ENCODE measurements around the gene GALNT15. TPM values are rescaled to one million over a fixed set of nuclear protein-coding genes. Genes with fewer than 3 reads are reported as not detected.

GALNT15 gene
- polyA plus RNA-seq, 1 donor, result 0.78 TPM

- Histone ChIP-seq H3K4me1 (ENCODE audit: control insufficient read depth, insufficient read depth, low read length) (no peaks in the 10 kb centered on the region), H3K4me3 (ENCODE audit: low read length) (no peak overlapping the region), H3K9me3 (ENCODE audit: control insufficient read depth, low read depth, low read length) (no peaks in the 10 kb centered on the region), H3K27ac (ENCODE audit: low read length) (no peak overlapping the region), H3K27me3 (ENCODE audit: control insufficient read depth, insufficient read depth, low read length) (no peaks in the 10 kb centered on the region), H3K36me3 (ENCODE audit: control insufficient read depth, insufficient read depth, low read length) (no peaks in the 10 kb centered on the region)
- 78% methylated on average over 4 of the region's 6 CpGs for WGBS (ENCODE audit: insufficient coverage, low lambda C conversion rate)
- no peak for DNase-seq
Measured at GRCh38 chr3:16240229-16241023, 65.9 kb downstream of the GALNT15 start.

- H3K4me3 ChIP-seq (ENCODE audit: low read length), result no peak overlapping the region
- no CpG with 5 or more reads among the region's 5 CpGs for WGBS (ENCODE audit: insufficient coverage, low lambda C conversion rate)
- no peaks in the 10 kb centered on the region for H3K9me3 ChIP-seq (ENCODE audit: control insufficient read depth, low read depth, low read length)
- H3K27ac ChIP-seq (ENCODE audit: low read length), result no peak overlapping the region
- DNase-seq, result no peak
- H3K27me3 ChIP-seq (ENCODE audit: control insufficient read depth, insufficient read depth, low read length), result no peaks in the 10 kb centered on the region
- no peaks in the 10 kb centered on the region for H3K4me1 ChIP-seq (ENCODE audit: control insufficient read depth, insufficient read depth, low read length)
- no peaks in the 10 kb centered on the region for H3K36me3 ChIP-seq (ENCODE audit: control insufficient read depth, insufficient read depth, low read length)
Measured at GRCh38 chr3:16241225-16241624, 66.7 kb downstream of the GALNT15 start.

GRCh38 chr3:16242177-16242576 lies 67.7 kb downstream of the GALNT15 start:
- 100% methylated on average over 3 of the region's 5 CpGs for WGBS (ENCODE audit: insufficient coverage, low lambda C conversion rate)
- H3K9me3 ChIP-seq (ENCODE audit: control insufficient read depth, low read depth, low read length), result no peaks in the 10 kb centered on the region
- DNase-seq, result no peak
- no peaks in the 10 kb centered on the region for H3K27me3 ChIP-seq (ENCODE audit: control insufficient read depth, insufficient read depth, low read length)
- H3K4me1 ChIP-seq (ENCODE audit: control insufficient read depth, insufficient read depth, low read length), result no peaks in the 10 kb centered on the region
- no peak overlapping the region for H3K4me3 ChIP-seq (ENCODE audit: low read length)
- H3K27ac ChIP-seq (ENCODE audit: low read length), result no peak overlapping the region
- no peaks in the 10 kb centered on the region for H3K36me3 ChIP-seq (ENCODE audit: control insufficient read depth, insufficient read depth, low read length)

- H3K9me3 ChIP-seq (ENCODE audit: control insufficient read depth, low read depth, low read length), result no peaks in the 10 kb centered on the region
- no peaks in the 10 kb centered on the region for H3K4me1 ChIP-seq (ENCODE audit: control insufficient read depth, insufficient read depth, low read length)
- H3K4me3 ChIP-seq (ENCODE audit: low read length), result no peak overlapping the region
- H3K27ac ChIP-seq (ENCODE audit: low read length), result no peak overlapping the region
- no peak for DNase-seq
- H3K36me3 ChIP-seq (ENCODE audit: control insufficient read depth, insufficient read depth, low read length), result no peaks in the 10 kb centered on the region
- no peaks in the 10 kb centered on the region for H3K27me3 ChIP-seq (ENCODE audit: control insufficient read depth, insufficient read depth, low read length)
- WGBS (ENCODE audit: insufficient coverage, low lambda C conversion rate), result 60% methylated on average over 1 of the region's 9 CpGs
Measured at GRCh38 chr3:16243706-16244490, 69.4 kb downstream of the GALNT15 start.

- H3K4me1 ChIP-seq (ENCODE audit: control insufficient read depth, insufficient read depth, low read length), result peaks cover 6% of the 10 kb centered on the region
- no peaks in the 10 kb centered on the region for H3K36me3 ChIP-seq (ENCODE audit: control insufficient read depth, insufficient read depth, low read length)
- DNase-seq, result no peak
- H3K27me3 ChIP-seq (ENCODE audit: control insufficient read depth, insufficient read depth, low read length), result no peaks in the 10 kb centered on the region
- WGBS (ENCODE audit: insufficient coverage, low lambda C conversion rate), result no CpG with 5 or more reads among the region's 3 CpGs
- H3K4me3 ChIP-seq (ENCODE audit: low read length), result no peak overlapping the region
- H3K9me3 ChIP-seq (ENCODE audit: control insufficient read depth, low read depth, low read length), result no peaks in the 10 kb centered on the region
- no peak overlapping the region for H3K27ac ChIP-seq (ENCODE audit: low read length)
Measured at GRCh38 chr3:16245609-16246008, 71.1 kb downstream of the GALNT15 start.

GRCh38 chr3:16247282-16248061 lies 73.0 kb downstream of the GALNT15 start:
- Histone ChIP-seq H3K4me1 (ENCODE audit: control insufficient read depth, insufficient read depth, low read length) (peaks cover 16% of the 10 kb centered on the region), H3K9me3 (ENCODE audit: control insufficient read depth, low read depth, low read length) (no peaks in the 10 kb centered on the region), H3K4me3 (ENCODE audit: low read length) (no peak overlapping the region), H3K27ac (ENCODE audit: low read length) (no peak overlapping the region), H3K27me3 (ENCODE audit: control insufficient read depth, insufficient read depth, low read length) (no peaks in the 10 kb centered on the region), H3K36me3 (ENCODE audit: control insufficient read depth, insufficient read depth, low read length) (no peaks in the 10 kb centered on the region)
- WGBS (ENCODE audit: insufficient coverage, low lambda C conversion rate), result 100% methylated on average over 1 of the region's 17 CpGs
- peak; percentile 66 to 67 for DNase-seq

GRCh38 chr3:16248556-16248955 lies 74.1 kb downstream of the GALNT15 start:
- Histone ChIP-seq H3K36me3 (ENCODE audit: control insufficient read depth, insufficient read depth, low read length) (no peaks in the 10 kb centered on the region), H3K4me1 (ENCODE audit: control insufficient read depth, insufficient read depth, low read length) (peaks cover 27% of the 10 kb centered on the region), H3K4me3 (ENCODE audit: low read length) (no peak overlapping the region), H3K27me3 (ENCODE audit: control insufficient read depth, insufficient read depth, low read length) (no peaks in the 10 kb centered on the region), H3K27ac (ENCODE audit: low read length) (no peak overlapping the region), H3K9me3 (ENCODE audit: control insufficient read depth, low read depth, low read length) (no peaks in the 10 kb centered on the region)
- WGBS (ENCODE audit: insufficient coverage, low lambda C conversion rate), result no CpG with 5 or more reads among the region's 5 CpGs
- no peak for DNase-seq

- no peak for DNase-seq
- WGBS (ENCODE audit: insufficient coverage, low lambda C conversion rate), result no CpG with 5 or more reads among the region's 3 CpGs
- peaks cover 27% of the 10 kb centered on the region for H3K4me1 ChIP-seq (ENCODE audit: control insufficient read depth, insufficient read depth, low read length)
- H3K27ac ChIP-seq (ENCODE audit: low read length), result no peak overlapping the region
- no peaks in the 10 kb centered on the region for H3K36me3 ChIP-seq (ENCODE audit: control insufficient read depth, insufficient read depth, low read length)
- H3K4me3 ChIP-seq (ENCODE audit: low read length), result no peak overlapping the region
- no peaks in the 10 kb centered on the region for H3K27me3 ChIP-seq (ENCODE audit: control insufficient read depth, insufficient read depth, low read length)
- no peaks in the 10 kb centered on the region for H3K9me3 ChIP-seq (ENCODE audit: control insufficient read depth, low read depth, low read length)
Measured at GRCh38 chr3:16249336-16249735, 74.9 kb downstream of the GALNT15 start.

GRCh38 chr3:16249886-16250285 lies 75.4 kb downstream of the GALNT15 start:
- no peaks in the 10 kb centered on the region for H3K27me3 ChIP-seq (ENCODE audit: control insufficient read depth, insufficient read depth, low read length)
- peak in 1 of 2 donors; percentile 55 for DNase-seq
- H3K27ac ChIP-seq (ENCODE audit: low read length), result no peak overlapping the region
- no peaks in the 10 kb centered on the region for H3K9me3 ChIP-seq (ENCODE audit: control insufficient read depth, low read depth, low read length)
- H3K36me3 ChIP-seq (ENCODE audit: control insufficient read depth, insufficient read depth, low read length), result no peaks in the 10 kb centered on the region
- H3K4me1 ChIP-seq (ENCODE audit: control insufficient read depth, insufficient read depth, low read length), result peaks cover 27% of the 10 kb centered on the region
- no peak overlapping the region for H3K4me3 ChIP-seq (ENCODE audit: low read length)
- no CpG with 5 or more reads among the region's 3 CpGs for WGBS (ENCODE audit: insufficient coverage, low lambda C conversion rate)

All from large intestine (tissue), 3 donors.